Ascending aorta (tissue), 2 donors: ENCODE results near the gene MEGF11. TPM values are rescaled to one million over a fixed set of nuclear protein-coding genes. Genes with fewer than 3 reads are reported as not detected.

Source experiments
- DNase-seq, 2 donors: peaks; one replicate each; pipeline ENCODE4 v3.0.0-alpha.2; 2019; ENCODE audit warnings: low spot score in 2 of 2
- H3K27ac ChIP-seq, 2 donors: fragments of 200-600 bp; sonication (generic); one replicate each; pipeline ENCODE4 v1.5.1; 2016 to 2017; ENCODE audit warnings: mild to moderate bottlenecking in 1 of 2
- H3K27me3 ChIP-seq: fragments of 200-600 bp; sonication (generic); one replicate; pipeline ENCODE4 v1.5.1; 2017
- H3K36me3 ChIP-seq, 2 donors: fragments of 200-600 bp; sonication (generic); one replicate each; pipeline ENCODE4 v1.5.1; 2016
- H3K4me1 ChIP-seq, 2 donors: fragments of 200-600 bp; sonication (generic); one replicate each; pipeline ENCODE4 v1.5.1; 2016 to 2017; ENCODE audit warnings: mild to moderate bottlenecking in 1 of 2
- H3K4me3 ChIP-seq, 2 donors: fragments of 200-600 bp; sonication (generic); one replicate each; pipeline ENCODE4 v1.5.1; 2016 to 2017; ENCODE audit warnings: mild to moderate bottlenecking in 1 of 2
- H3K9me3 ChIP-seq, 2 donors: fragments of 200-600 bp; sonication (generic); one replicate each; pipeline ENCODE4 v1.5.1; 2016
- CTCF ChIP-seq, 3 experiments: fragments of 200-600 bp in 2 of 3; fragments of 450-650 bp in 1 of 3; sonication (generic) in 2 of 3; IDR thresholded peaks; one replicate each; pipeline ENCODE4 v1.5.1; 2016 to 2019; ENCODE audit warnings: antibody characterized with exemption in 3 of 3, mild to moderate bottlenecking in 1 of 3, moderate library complexity in 1 of 3
- intact Hi-C: fragments of 100-400 bp; cut with DNase I; formaldehyde crosslinking; loops from one replicate; pipeline ENCODE4 v1.15.1; 2023
- total RNA-seq: library from RNA; depleted of rRNA; stranded (reverse); fragments of >200 nt; gene quantifications from one replicate; pipeline ENCODE4 v1.1.0, GENCODE V29; 2016

Gene MEGF11
- total RNA-seq, 1 donor from 2014 or later = not detected

GRCh38 chr15:65945616-65946015, 307.9 kb downstream of the MEGF11 start:
- Histone ChIP-seq H3K4me1 (no peaks in the 10 kb centered on the region), H3K9me3 (no peaks in the 10 kb centered on the region), H3K27ac (no peak overlapping the region), H3K27me3 (no peaks in the 10 kb centered on the region), H3K4me3 (no peak overlapping the region), H3K36me3 (no peaks in the 10 kb centered on the region)
- no peak for TF ChIP-seq CTCF (IDR thresholded peaks at IDR 0.05)
- intact Hi-C loops = no loop called here
- DNase-seq = no peak

GRCh38 chr15:65944404-65944803, 309.1 kb downstream of the MEGF11 start:
- no peaks in the 10 kb centered on the region for H3K36me3 ChIP-seq
- intact Hi-C loops = no loop called here
- no peak overlapping the region for H3K4me3 ChIP-seq
- no peak for TF ChIP-seq CTCF (IDR thresholded peaks at IDR 0.05)
- no peaks in the 10 kb centered on the region for H3K9me3 ChIP-seq
- H3K27ac ChIP-seq = no peak overlapping the region
- no peak for DNase-seq
- H3K4me1 ChIP-seq = no peaks in the 10 kb centered on the region
- no peaks in the 10 kb centered on the region for H3K27me3 ChIP-seq

GRCh38 chr15:65942436-65942835, 311.1 kb downstream of the MEGF11 start:
- DNase-seq = no peak
- no peak overlapping the region for H3K27ac ChIP-seq
- no peak overlapping the region for H3K4me3 ChIP-seq
- no peaks in the 10 kb centered on the region for H3K27me3 ChIP-seq
- no peaks in the 10 kb centered on the region for H3K9me3 ChIP-seq
- no peaks in the 10 kb centered on the region for H3K4me1 ChIP-seq
- intact Hi-C loops = no loop called here
- no peaks in the 10 kb centered on the region for H3K36me3 ChIP-seq
- no peak for TF ChIP-seq CTCF (IDR thresholded peaks at IDR 0.05)

GRCh38 chr15:65940618-65940909, 313.0 kb downstream of the MEGF11 start:
- Histone ChIP-seq H3K4me1 (no peaks in the 10 kb centered on the region), H3K36me3 (no peaks in the 10 kb centered on the region), H3K27me3 (no peaks in the 10 kb centered on the region), H3K27ac (no peak overlapping the region), H3K4me3 (no peak overlapping the region), H3K9me3 (no peaks in the 10 kb centered on the region)
- TF ChIP-seq CTCF (IDR thresholded peaks at IDR 0.05) = no peak
- intact Hi-C loops = no loop called here
- DNase-seq = no peak

GRCh38 chr15:65939901-65940617, 313.5 kb downstream of the MEGF11 start:
- H3K27ac ChIP-seq = no peak overlapping the region
- no peaks in the 10 kb centered on the region for H3K4me1 ChIP-seq
- intact Hi-C loops = no loop called here
- no peaks in the 10 kb centered on the region for H3K9me3 ChIP-seq
- no peak for TF ChIP-seq CTCF (IDR thresholded peaks at IDR 0.05)
- no peaks in the 10 kb centered on the region for H3K36me3 ChIP-seq
- H3K4me3 ChIP-seq = no peak overlapping the region
- no peak for DNase-seq
- H3K27me3 ChIP-seq = no peaks in the 10 kb centered on the region

- no peak for DNase-seq
- intact Hi-C loops = no loop called here
- H3K36me3 ChIP-seq = no peaks in the 10 kb centered on the region
- H3K4me1 ChIP-seq = no peaks in the 10 kb centered on the region
- no peak overlapping the region for H3K27ac ChIP-seq
- no peaks in the 10 kb centered on the region for H3K27me3 ChIP-seq
- H3K4me3 ChIP-seq = no peak overlapping the region
- H3K9me3 ChIP-seq = no peaks in the 10 kb centered on the region
- TF ChIP-seq CTCF (IDR thresholded peaks at IDR 0.05) = no peak
Observed at GRCh38 chr15:65938604-65939003, 314.9 kb downstream of the MEGF11 start.
